Type B pancreatic cell (in vitro differentiated cells): ENCODE measurements around the gene ARHGAP42. TPM values are rescaled to one million over a fixed set of nuclear protein-coding genes. Genes with fewer than 3 reads are reported as not detected.

Source experiments
- DNase-seq: peaks from one replicate; pipeline ENCODE4 v3.0.0; 2021; ENCODE audit warnings: mixed read lengths; ENCODE audit not compliant: unreplicated experiment; ENCODE audit errors: extremely low spot score
- H3K27ac Mint-ChIP-seq: 2 replicates; pipeline ENCODE4 v1.8.0; 2021; ENCODE audit warnings: mild to moderate bottlenecking, mixed read lengths
- H3K27me3 Mint-ChIP-seq: 2 replicates; pipeline ENCODE4 v1.8.0; 2021; ENCODE audit warnings: mixed read lengths
- H3K36me3 Mint-ChIP-seq: 2 replicates; pipeline ENCODE4 v1.8.0; 2021; ENCODE audit warnings: mixed read lengths
- H3K4me1 Mint-ChIP-seq: one replicate; pipeline ENCODE4 v1.8.0; 2021; ENCODE audit warnings: mixed read lengths; ENCODE audit not compliant: unreplicated experiment
- H3K4me3 Mint-ChIP-seq: 2 replicates; pipeline ENCODE4 v1.8.0; 2021; ENCODE audit warnings: mild to moderate bottlenecking, mixed read lengths
- H3K9me3 Mint-ChIP-seq: 2 replicates; pipeline ENCODE4 v1.8.0; 2021; ENCODE audit warnings: mixed read lengths
- CTCF ChIP-seq: fragments of 200-600 bp; sonication (generic); conservative IDR thresholded peaks from 2 replicates; pipeline ENCODE4 v1.5.0; 2021; ENCODE audit warnings: antibody characterized with exemption, mild to moderate bottlenecking
- total RNA-seq: library from RNA; stranded (reverse); gene quantifications from 2 replicates; pipeline ENCODE4 v1.2.1, GENCODE V29; 2021; ENCODE audit warnings: low replicate concordance

Gene ARHGAP42
- total RNA-seq, 1 donor from 2014 or later, result 22.6 TPM

GRCh38 chr11:100867606-100868005, 180.5 kb downstream of the ARHGAP42 start:
- Mint-ChIP-seq H3K36me3 (no peaks in the 10 kb centered on the region), H3K27ac (no peak overlapping the region), H3K4me3 (no peak overlapping the region), H3K27me3 (no peaks in the 10 kb centered on the region), H3K4me1 (peaks cover 8% of the 10 kb centered on the region), H3K9me3 (no peaks in the 10 kb centered on the region)
- no peak for TF ChIP-seq CTCF
- no peak for DNase-seq

- Mint-ChIP-seq H3K4me3 (no peak overlapping the region), H3K4me1 (no peaks in the 10 kb centered on the region), H3K9me3 (no peaks in the 10 kb centered on the region), H3K27me3 (no peaks in the 10 kb centered on the region), H3K36me3 (no peaks in the 10 kb centered on the region), H3K27ac (no peak overlapping the region)
- DNase-seq, result no peak
- TF ChIP-seq CTCF, result no peak
Measured at GRCh38 chr11:100869328-100869727, 182.2 kb downstream of the ARHGAP42 start.

GRCh38 chr11:100870138-100870537, 183.1 kb downstream of the ARHGAP42 start:
- Mint-ChIP-seq H3K36me3 (no peaks in the 10 kb centered on the region), H3K4me3 (no peak overlapping the region), H3K9me3 (no peaks in the 10 kb centered on the region), H3K27me3 (no peaks in the 10 kb centered on the region), H3K27ac (no peak overlapping the region), H3K4me1 (peaks cover 4% of the 10 kb centered on the region)
- no peak for TF ChIP-seq CTCF
- no peak for DNase-seq

DNA sequence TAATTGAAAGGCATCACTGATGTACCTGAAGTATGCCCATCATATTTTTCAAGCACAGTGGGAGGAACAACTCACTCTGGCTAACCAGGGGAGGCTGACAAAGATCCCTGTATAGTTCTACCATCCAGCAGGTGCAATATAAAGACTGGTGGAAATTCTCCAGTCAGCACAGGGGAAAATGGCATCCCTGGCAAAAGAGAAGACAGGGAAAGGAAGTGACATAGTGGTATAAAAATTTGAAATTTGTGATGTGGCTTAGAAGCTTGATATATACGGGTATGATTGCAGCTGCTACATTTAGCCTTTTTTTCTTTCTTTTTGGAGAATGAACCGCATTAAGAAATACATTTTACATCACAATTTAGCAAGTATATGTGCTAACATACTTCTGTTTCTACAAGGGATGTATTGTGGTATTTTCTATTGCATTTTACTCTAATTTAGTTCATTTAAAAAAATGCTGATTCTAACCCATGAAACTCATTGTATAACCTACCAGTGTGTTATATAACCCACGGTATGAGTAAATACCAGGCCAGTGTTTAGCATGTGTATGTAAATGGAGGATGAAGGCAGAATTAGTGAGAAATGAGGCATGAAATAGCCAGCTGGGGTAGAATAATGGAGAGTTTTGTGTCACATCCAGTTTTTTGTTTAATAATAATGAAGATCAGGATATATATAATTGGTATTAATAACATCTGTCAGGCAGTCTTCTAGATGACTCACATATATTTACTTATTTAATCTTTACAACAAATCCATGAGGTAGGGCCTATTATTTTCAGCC, 186.1 kb downstream of the ARHGAP42 start:
- H3K4me3 Mint-ChIP-seq, result no peak overlapping the region

DNA sequence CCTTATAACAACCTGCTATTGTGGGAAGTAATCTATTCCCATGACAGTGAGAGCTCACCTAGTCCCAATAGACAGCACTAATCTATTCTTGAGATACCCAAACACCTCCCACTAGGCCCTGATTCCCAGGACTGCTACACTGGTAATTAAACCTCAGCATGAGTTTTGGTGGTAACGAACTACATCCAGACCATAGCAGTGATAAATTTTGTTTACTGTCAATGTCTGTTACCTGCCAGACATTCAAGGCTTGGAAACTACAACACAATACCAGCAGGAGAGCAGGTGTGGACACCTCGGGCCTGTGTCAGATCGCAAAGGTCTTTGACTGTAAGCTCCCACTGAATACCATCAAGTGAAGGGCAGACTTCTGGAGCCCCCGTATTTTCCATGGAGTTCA, 187.1 kb downstream of the ARHGAP42 start:
- Mint-ChIP-seq H3K27ac (no peak overlapping the region), H3K9me3 (no peaks in the 10 kb centered on the region), H3K36me3 (no peaks in the 10 kb centered on the region), H3K27me3 (no peaks in the 10 kb centered on the region), H3K4me3 (no peak overlapping the region), H3K4me1 (peaks cover 28% of the 10 kb centered on the region)
- DNase-seq, result no peak
- no peak for TF ChIP-seq CTCF

More for the DNA sequence above, 186.1 kb downstream of the ARHGAP42 start:
- Mint-ChIP-seq H3K9me3 (no peaks in the 10 kb centered on the region), H3K36me3 (no peaks in the 10 kb centered on the region), H3K27me3 (no peaks in the 10 kb centered on the region), H3K4me1 (peaks cover 22% of the 10 kb centered on the region), H3K27ac (no peak overlapping the region)
- no peak for DNase-seq
- TF ChIP-seq CTCF, result no peak

DNA sequence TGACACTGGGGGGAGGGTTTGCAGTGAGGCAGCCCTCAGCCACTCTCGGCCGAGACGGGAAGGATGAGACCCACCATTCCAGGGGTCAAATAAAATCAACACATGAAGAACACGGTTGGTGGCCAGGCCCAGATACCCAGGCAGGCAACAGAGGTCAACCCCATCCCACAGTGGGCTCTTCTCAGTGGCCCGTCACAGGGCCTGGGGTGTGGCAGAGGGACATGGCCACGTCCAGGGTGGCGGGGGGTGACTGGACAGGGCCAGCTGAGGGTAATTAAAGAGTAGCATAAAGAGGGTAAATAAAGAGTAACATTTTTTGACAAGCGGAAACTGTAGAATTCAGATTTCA, 188.4 kb downstream of the ARHGAP42 start:
- TF ChIP-seq CTCF, result no peak
- no peaks in the 10 kb centered on the region for H3K27me3 Mint-ChIP-seq
- no peaks in the 10 kb centered on the region for H3K9me3 Mint-ChIP-seq
- H3K4me1 Mint-ChIP-seq, result peaks cover 33% of the 10 kb centered on the region
- peaks cover 8% of the 10 kb centered on the region for H3K36me3 Mint-ChIP-seq
- no peak overlapping the region for H3K4me3 Mint-ChIP-seq
- no peak for DNase-seq
- H3K27ac Mint-ChIP-seq, result no peak overlapping the region
